IPS DF 6.9 (cell line): Measurements from ENCODE around the gene ATAD5.

Experiments used
- DNase-seq: peaks from one replicate; pipeline ENCODE4 v3.0.0-alpha.2; 2013; ENCODE audit warnings: low read depth, low spot score
- H3K27ac ChIP-seq: one replicate; pipeline ENCODE4 v1.5.1; 2013; ENCODE audit warnings: low read length, control low read depth
- H3K27me3 ChIP-seq: 2 replicates; pipeline ENCODE4 v1.6.1; 2013; ENCODE audit warnings: mild to moderate bottlenecking, low read length; ENCODE audit not compliant: control insufficient read depth, insufficient read depth
- H3K36me3 ChIP-seq: 2 replicates; pipeline ENCODE4 v1.6.1; 2013; ENCODE audit warnings: low read length; ENCODE audit not compliant: control insufficient read depth, insufficient read depth
- H3K4me1 ChIP-seq: 2 replicates; pipeline ENCODE4 v1.6.1; 2013; ENCODE audit warnings: low read length; ENCODE audit not compliant: control insufficient read depth, insufficient read depth
- H3K4me3 ChIP-seq: 2 replicates; pipeline ENCODE4 v1.5.1; 2013; ENCODE audit warnings: mild to moderate bottlenecking, low read length
- H3K9me3 ChIP-seq: 2 replicates; pipeline ENCODE4 v1.6.1; 2013; ENCODE audit warnings: low read length, inconsistent platforms; ENCODE audit not compliant: control insufficient read depth, insufficient read depth
- WGBS: extraction: QIAGEN DNeasy Blood & Tissue Kit; methylation state at CpG from one replicate; pipeline ENCODE4 v1.1.7; 2013; ENCODE audit warnings: mixed read lengths, missing lambda C conversion rate; ENCODE audit not compliant: insufficient read length, insufficient coverage; 5-methylcytosine and 5-hydroxymethylcytosine counted together

Gene ATAD5

DNA sequence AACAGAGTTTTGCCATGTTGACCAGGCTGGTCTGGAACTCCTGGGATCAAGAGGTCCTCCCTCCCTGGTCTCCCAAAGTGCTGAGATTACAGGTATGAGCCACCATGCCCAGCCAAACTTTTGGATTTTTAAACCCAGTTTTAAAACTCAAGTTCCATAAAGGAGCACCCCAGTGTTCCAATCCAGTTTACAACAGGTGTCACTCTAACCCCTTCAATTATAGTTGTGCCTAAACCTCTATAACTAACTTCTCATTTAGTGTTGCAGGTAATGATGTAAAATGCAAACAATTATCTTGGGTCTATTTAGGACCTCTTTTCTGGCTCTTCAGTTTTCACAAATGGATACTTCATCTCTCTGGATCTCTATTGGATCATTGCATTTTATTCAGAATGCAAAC is 82.2 kb downstream of the ATAD5 start:
- no peaks in the 10 kb centered on the region for H3K9me3 ChIP-seq

DNA sequence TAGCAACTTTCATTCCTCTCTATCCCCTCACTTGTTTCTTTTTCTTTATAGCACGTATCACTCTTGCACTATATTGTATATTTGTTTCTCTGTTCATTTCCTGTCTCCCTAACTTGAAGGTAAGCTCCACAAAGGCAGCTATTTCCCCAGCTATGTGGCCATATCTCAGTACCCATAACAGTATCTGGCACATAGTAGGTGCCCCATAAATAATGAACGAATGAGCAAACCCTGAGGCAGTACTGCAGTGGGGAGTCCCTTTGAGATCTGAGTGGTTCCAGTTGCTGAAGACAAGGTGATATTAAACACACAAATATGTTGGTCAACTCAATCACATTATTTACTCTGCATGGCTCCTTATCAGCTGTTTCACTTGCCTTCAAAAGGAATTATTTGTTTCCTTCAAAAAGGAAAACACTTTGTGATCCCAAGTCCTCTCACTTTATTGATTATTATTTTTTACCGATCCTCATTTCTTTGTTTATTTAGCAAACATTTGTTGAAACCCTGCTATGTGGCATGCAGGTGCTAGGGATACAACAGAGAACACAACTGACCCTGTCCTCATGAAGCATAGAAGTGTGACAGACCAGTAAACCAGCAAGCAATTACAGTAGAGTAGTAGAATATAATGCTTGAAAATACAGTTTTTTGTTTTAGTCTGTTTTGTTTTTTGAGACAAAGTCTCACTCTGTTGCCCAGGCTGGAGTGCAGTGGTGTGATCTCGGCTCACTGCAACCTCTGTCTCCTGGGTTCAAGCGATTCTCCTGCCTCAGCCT is 84.3 kb downstream of the ATAD5 start:
- Histone ChIP-seq H3K36me3 (no peaks in the 10 kb centered on the region), H3K27me3 (peaks cover 2% of the 10 kb centered on the region; the same call in 1 of the 2 replicates), H3K9me3 (no peaks in the 10 kb centered on the region), H3K4me1 (0 out of 2 replicates have a peak, but pooled peaks cover 2% of the 10 kb centered on the region), H3K27ac (no peak overlapping the region), H3K4me3 (no peak overlapping the region)
- DNase-seq = no peak
- no CpG with 5 or more reads among the region's 5 CpGs for WGBS

More for the DNA sequence above, 82.2 kb downstream of the ATAD5 start:
- H3K27ac ChIP-seq = no peak overlapping the region
- H3K4me3 ChIP-seq = no peak overlapping the region
- H3K36me3 ChIP-seq = no peaks in the 10 kb centered on the region
- no peaks in the 10 kb centered on the region for H3K4me1 ChIP-seq
- no peaks in the 10 kb centered on the region; the same call in 1 of the 2 replicates for H3K27me3 ChIP-seq
- no peak for DNase-seq

DNA sequence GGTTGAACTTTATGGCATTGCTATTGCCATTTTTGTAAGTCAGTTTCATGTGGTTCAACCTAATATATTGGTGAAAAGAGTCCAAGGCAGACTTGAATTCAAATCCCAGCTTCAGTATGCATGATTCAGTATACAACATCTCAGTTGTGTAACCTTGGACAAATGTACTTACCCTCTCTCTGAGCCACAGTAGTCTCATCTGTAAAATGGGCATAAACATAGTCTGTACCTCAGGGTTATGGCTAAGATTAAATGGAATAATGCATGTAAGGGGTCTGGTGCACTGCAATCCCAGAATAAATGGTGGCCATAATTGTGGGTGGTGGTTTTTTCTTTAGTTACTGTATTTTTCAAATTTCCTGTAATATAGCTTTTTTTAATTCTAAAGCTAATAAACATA is 85.3 kb downstream of the ATAD5 start:
- peaks cover 9% of the 10 kb centered on the region; the same call in 1 of the 2 replicates for H3K27me3 ChIP-seq
- H3K4me1 ChIP-seq = peaks cover 4% of the 10 kb centered on the region; the same call in 1 of the 2 replicates
- DNase-seq = no peak
- no peak overlapping the region for H3K27ac ChIP-seq
- no peak overlapping the region for H3K4me3 ChIP-seq
- no peaks in the 10 kb centered on the region for H3K36me3 ChIP-seq
- no peaks in the 10 kb centered on the region for H3K9me3 ChIP-seq

DNA sequence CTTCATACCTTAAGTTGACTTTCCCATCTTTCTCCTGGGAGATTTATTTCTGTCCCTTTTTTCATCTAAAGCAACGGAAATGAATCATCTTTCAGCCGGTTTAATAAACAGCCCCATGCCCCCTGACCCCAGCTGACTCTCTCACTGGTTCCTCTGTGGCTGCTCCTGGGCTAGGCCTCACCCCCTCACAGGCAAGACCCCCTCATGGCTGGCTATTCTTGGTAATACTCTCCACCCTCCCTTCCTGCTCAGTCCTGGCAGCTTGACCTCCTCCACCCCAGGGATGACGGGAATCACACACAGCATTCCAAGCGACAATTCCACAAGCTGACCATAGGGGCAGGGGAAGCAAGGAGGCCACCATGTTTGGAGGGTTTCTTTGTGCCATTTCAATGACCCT is 88.5 kb downstream of the ATAD5 start:
- Histone ChIP-seq H3K4me3 (no peak overlapping the region), H3K27ac (no peak overlapping the region), H3K9me3 (no peaks in the 10 kb centered on the region), H3K27me3 (peaks cover 23% of the 10 kb centered on the region), H3K36me3 (no peaks in the 10 kb centered on the region), H3K4me1 (peaks cover 4% of the 10 kb centered on the region; the same call in 1 of the 2 replicates)
- no CpG with 5 or more reads among the region's 4 CpGs for WGBS
- no peak for DNase-seq

DNA sequence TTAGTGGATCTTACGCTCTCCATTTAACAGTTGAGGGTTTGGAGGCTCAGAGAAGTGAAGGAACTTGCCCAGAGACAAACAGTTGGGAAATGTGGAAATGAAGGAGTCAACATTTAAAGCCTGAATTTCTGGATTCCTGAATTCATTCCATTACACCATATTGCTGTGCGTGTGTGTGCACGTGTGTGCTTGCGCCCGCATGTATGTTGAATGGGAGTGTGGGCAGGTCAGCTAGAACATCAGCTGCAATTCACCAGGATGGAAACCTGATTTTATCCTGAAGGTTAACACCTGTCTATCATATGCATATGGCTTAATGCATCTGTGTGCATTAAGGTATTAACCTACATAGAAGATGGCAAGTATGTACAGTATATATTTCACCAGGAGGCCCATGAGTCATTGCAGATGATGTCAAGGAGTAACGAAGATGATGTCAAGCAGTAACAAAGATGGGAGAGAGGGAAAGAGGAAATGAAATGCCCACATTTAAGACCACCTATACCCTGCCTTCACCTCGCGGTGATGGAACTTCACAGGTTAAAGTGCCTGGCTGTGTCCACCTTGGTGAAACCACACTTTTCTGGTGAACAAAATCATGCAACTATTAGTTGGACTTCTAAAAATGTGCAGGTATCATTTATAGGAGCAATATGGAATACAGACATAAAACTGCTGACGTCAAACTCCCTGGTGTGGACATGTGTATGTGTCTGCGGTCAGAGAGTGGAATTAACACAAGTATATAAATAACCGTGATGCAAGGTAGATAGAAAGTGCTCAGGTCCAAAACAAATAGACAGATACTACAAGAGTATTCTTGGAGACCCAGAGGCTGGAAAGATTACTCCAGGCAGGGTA is 89.1 kb downstream of the ATAD5 start:
- Histone ChIP-seq H3K4me3 (no peak overlapping the region), H3K4me1 (peaks cover 4% of the 10 kb centered on the region; the same call in 1 of the 2 replicates), H3K27ac (no peak overlapping the region), H3K27me3 (peaks cover 23% of the 10 kb centered on the region), H3K36me3 (no peaks in the 10 kb centered on the region), H3K9me3 (no peaks in the 10 kb centered on the region)
- WGBS = no CpG with 5 or more reads among the region's 11 CpGs
- DNase-seq = no peak

DNA sequence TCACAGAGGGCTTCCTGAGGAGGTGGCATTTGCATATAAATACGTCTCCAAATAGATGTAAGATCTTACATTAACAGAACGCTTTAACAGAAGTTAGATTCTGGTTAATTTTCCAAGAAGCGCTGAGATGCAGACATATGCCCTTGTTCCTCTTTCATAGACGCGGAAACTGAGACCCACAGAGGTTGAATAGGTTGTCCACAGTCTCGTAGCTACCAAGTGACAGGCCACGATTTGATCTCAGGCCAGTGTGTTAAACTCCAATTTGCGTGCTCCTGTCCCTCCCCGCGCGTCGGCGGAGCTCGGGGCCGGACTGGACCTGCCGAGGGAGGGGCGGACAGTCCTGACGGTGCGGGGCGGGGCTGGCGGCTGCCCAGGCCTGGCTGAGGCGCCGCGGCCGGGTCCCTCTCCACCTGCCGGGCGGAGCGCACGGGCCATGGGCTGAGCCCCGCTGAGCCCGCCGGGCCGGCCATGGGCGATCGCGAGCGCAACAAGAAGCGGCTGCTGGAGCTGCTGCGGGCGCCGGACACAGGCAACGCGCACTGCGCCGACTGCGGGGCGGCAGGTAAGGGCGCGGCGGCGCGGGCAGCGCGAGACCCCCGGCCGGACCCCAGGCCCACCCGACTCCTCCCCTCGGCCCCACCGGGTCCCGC is 89.9 kb downstream of the ATAD5 start, which contains the start of gene ADAP2:
ADAP2 (plus strand) TSS at position 402 of the 653 bp plus-strand sequence; CDS start at position 472, 70 bp downstream.
- H3K4me3 ChIP-seq = peak within 1 kb of the TSS; percentile 45; the same call in 1 of the 2 replicates
- H3K27ac ChIP-seq = no peak within 1 kb of the TSS
- no peaks in the 10 kb centered on the region for H3K9me3 ChIP-seq
- H3K27me3 ChIP-seq = peaks cover 25% of the 10 kb centered on the region
- no peaks in the 10 kb centered on the region for H3K36me3 ChIP-seq
- WGBS = no CpG with 5 or more reads among the region's 60 CpGs
- no peak for DNase-seq
- peaks cover 4% of the 10 kb centered on the region; the same call in 1 of the 2 replicates for H3K4me1 ChIP-seq

DNA sequence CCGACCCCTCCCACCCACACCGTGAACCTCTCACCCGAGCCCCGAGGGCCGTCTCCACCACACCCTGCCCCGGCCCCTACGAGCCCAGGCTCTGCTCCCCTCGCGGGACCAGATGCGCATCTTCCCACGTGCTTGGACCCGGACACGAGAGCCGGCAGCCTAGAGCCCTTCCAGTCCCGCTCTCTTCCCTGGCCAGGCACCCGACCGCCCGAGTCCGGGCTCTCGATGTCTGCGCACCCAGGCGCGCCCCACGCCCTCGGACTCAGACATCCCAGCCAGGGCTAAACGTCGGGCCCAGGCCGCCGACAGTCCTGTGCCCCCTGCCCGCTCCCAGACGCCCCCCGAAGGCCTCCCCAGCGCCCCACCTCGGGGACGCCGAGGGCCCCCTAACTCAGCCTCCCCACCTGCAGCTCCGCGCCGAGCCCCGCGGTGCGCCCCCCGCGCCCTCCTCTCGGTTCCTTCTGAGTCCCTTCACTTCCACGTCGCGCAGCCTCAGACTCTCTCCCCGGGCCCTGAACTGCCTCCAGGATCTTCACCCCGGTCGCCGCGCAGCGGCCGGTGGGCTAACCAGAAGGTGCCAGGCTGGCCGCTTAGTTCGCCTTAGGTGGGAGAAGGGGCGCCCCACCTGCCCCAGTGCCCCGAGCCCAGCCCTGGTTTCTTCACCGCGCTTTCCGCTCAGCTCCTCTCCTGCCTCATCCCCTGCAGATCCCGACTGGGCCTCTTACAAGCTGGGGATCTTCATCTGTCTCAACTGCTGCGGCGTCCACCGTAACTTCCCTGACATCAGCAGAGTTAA is 90.7 kb downstream of the ATAD5 start:
- H3K27me3 ChIP-seq = peaks cover 25% of the 10 kb centered on the region
- no peak for DNase-seq
- no peaks in the 10 kb centered on the region for H3K36me3 ChIP-seq
- H3K4me1 ChIP-seq = peaks cover 4% of the 10 kb centered on the region; the same call in 1 of the 2 replicates
- no peaks in the 10 kb centered on the region for H3K9me3 ChIP-seq
- no CpG with 5 or more reads among the region's 66 CpGs for WGBS
- no peak overlapping the region for H3K27ac ChIP-seq
- H3K4me3 ChIP-seq = peak overlapping the region; percentile 45; the same call in 1 of the 2 replicates

DNA sequence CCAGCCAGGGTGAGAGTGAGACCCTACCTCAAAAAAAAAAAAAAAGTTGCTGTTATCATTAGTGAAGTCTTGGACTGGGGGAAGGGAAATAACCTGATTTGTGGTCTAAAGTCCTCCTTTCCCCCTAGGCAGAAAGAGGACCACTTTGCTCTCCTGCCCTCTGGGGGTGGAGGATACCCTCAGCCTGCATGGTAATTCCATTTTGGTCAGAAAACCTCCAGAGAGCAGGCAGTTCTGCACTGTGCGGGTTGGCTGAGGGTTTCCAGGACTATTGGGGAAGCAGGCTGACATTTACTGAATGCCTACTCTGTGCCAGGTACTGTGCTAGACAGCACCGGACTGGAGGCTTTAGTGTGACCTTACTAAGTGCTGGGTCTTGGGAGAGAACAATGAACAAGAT is 92.6 kb downstream of the ATAD5 start:
- peaks cover 4% of the 10 kb centered on the region; the same call in 1 of the 2 replicates for H3K4me1 ChIP-seq
- peaks cover 25% of the 10 kb centered on the region for H3K27me3 ChIP-seq
- no peak overlapping the region for H3K27ac ChIP-seq
- no CpG with 5 or more reads among the region's 2 CpGs for WGBS
- no peak for DNase-seq
- no peak overlapping the region for H3K4me3 ChIP-seq
- H3K36me3 ChIP-seq = no peaks in the 10 kb centered on the region
- no peaks in the 10 kb centered on the region for H3K9me3 ChIP-seq

DNA sequence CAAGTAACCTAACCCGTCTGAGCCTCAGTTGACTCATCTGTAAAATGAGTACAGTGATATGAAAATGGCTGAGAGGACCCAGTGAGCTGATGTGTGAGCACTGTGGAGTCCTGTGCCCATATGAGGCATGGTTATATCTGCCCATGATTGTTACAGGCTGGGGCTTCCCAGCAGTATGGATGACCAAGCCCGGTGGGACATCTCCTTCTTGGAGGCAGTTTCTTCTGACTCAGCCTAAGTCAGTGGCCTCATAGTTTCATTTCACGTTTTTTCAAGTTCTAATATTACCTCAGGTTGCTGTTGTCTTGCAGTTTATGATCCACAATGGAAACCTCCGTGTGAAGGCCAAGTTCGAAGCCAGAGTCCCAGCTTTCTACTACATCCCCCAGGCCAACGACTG is 94.8 kb downstream of the ATAD5 start:
- H3K4me3 ChIP-seq = no peak overlapping the region
- WGBS = no CpG with 5 or more reads among the region's 6 CpGs
- no peaks in the 10 kb centered on the region for H3K9me3 ChIP-seq
- no peak overlapping the region for H3K27ac ChIP-seq
- H3K4me1 ChIP-seq = peaks cover 2% of the 10 kb centered on the region; the same call in 1 of the 2 replicates
- H3K36me3 ChIP-seq = no peaks in the 10 kb centered on the region
- peaks cover 18% of the 10 kb centered on the region for H3K27me3 ChIP-seq
- DNase-seq = no peak
